ENCODE measurements around the gene HAS3.

GRCh38 chr16:69114346-69114975 is 9.0 kb downstream of the HAS3 start:
- TF ChIP-seq CTCF (IDR thresholded peaks at IDR 0.05) (no peak), EP300 (IDR thresholded peaks at IDR 0.05) (no peak), POLR2A (IDR thresholded peaks at IDR 0.05) (no peak)

Data from stomach (tissue), 4 donors.